Uterus (tissue), 2 donors: ENCODE measurements around the gene CXorf49.

Experiments
- CTCF ChIP-seq, 4 experiments: fragments of 200-600 bp in 2 of 4; fragments of 450-650 bp in 2 of 4; sonication (generic) in 2 of 4; IDR thresholded peaks; one replicate each; pipeline ENCODE4 v1.5.1; 2016 to 2019; ENCODE audit warnings: antibody characterized with exemption in 4 of 4, mild to moderate bottlenecking in 2 of 4, moderate library complexity in 1 of 4
- POLR2A ChIP-seq, 2 donors: fragments of 450-650 bp; IDR thresholded peaks; one replicate each; pipeline ENCODE4 v1.6.1; 2016; ENCODE audit warnings: antibody characterized with exemption in 2 of 2, mild to moderate bottlenecking in 1 of 2, moderate library complexity in 1 of 2

- TF ChIP-seq CTCF (IDR thresholded peaks at IDR 0.05) (no peak), POLR2A (IDR thresholded peaks at IDR 0.05) (no peak)
Observed at GRCh38 chrX:71664889-71665491, 53.1 kb downstream of the CXorf49 start.
